Urothelium cell line (cell line): ENCODE results near the gene MILR1.

Experiments
- DNase-seq: peaks from one replicate; pipeline ENCODE4 v3.0.0; 2011; ENCODE audit warnings: low spot score, mixed read lengths
- FAIRE-seq: peaks from 2 replicates; lab custom pipeline; 2011; peaks lifted over from hg19 to GRCh38; lab: Jason Lieb, UNC

The MILR1 gene

GRCh38 chr17:64500862-64501765 is 52.2 kb downstream of the MILR1 start:
- DNase-seq (no peak), FAIRE-seq (no peak)

- no peak for FAIRE-seq
- DNase-seq, result no peak
These were observed 53.1 kb downstream of the MILR1 start for GRCh38 chr17:64502021-64502420.

GRCh38 chr17:64502809-64503208 is 53.9 kb downstream of the MILR1 start:
- FAIRE-seq (no peak), DNase-seq (no peak)

- DNase-seq (no peak), FAIRE-seq (no peak)
These were observed 54.4 kb downstream of the MILR1 start for GRCh38 chr17:64503341-64503740.

GRCh38 chr17:64503821-64504768 is 55.2 kb downstream of the MILR1 start:
- FAIRE-seq (no peak), DNase-seq (no peak)

- no peak for FAIRE-seq
These were observed 55.9 kb downstream of the MILR1 start for GRCh38 chr17:64504769-64505339.

GRCh38 chr17:64505340-64506200 is 56.7 kb downstream of the MILR1 start:
- FAIRE-seq, result no peak
- DNase-seq, result peak; percentile 93

More at GRCh38 chr17:64504769-64505339, 55.9 kb downstream of the MILR1 start:
- DNase-seq, result peak; percentile 9

- peak; percentile 13 for FAIRE-seq
These were observed 57.3 kb downstream of the MILR1 start, which contains the start of gene DDX5 for GRCh38 chr17:64506201-64506575. Gene DDX5, minus strand, starts transcription at chr17:64506289. Its CDS starts 170 bp downstream, at chr17:64506119.

GRCh38 chr17:64506576-64507412 is 57.9 kb downstream of the MILR1 start, which contains the start of gene CEP95:
Gene CEP95, plus strand, starts transcription at chr17:64506977. Its CDS starts 121 bp downstream, at chr17:64507098.
- DNase-seq (peak; percentile 92), FAIRE-seq (peak; percentile 80)

More at GRCh38 chr17:64506201-64506575, 57.3 kb downstream of the MILR1 start, which contains the start of gene DDX5:
- peak; percentile 99 for DNase-seq

- FAIRE-seq (no peak), DNase-seq (peak; percentile 71)
These were observed 58.5 kb downstream of the MILR1 start for GRCh38 chr17:64507413-64507782.

- FAIRE-seq (no peak), DNase-seq (no peak)
These were observed 59.8 kb downstream of the MILR1 start for GRCh38 chr17:64508683-64509082.

GRCh38 chr17:64509179-64509578 is 60.3 kb downstream of the MILR1 start:
- FAIRE-seq (no peak), DNase-seq (no peak)

- FAIRE-seq (no peak), DNase-seq (no peak)
These were observed 66.5 kb downstream of the MILR1 start for GRCh38 chr17:64515419-64515818.

- FAIRE-seq, result no peak
These were observed 66.9 kb downstream of the MILR1 start for GRCh38 chr17:64515829-64516228.

More at GRCh38 chr17:64515829-64516228, 66.9 kb downstream of the MILR1 start:
- no peak for DNase-seq
